ENCODE measurements around the gene SERINC5.
"Not testable (repeated sequence)": the region's sequence is repeated elsewhere in the genome, so short reads cannot be mapped to it uniquely, and the experiment has no call there.

SERINC5 gene

DNA sequence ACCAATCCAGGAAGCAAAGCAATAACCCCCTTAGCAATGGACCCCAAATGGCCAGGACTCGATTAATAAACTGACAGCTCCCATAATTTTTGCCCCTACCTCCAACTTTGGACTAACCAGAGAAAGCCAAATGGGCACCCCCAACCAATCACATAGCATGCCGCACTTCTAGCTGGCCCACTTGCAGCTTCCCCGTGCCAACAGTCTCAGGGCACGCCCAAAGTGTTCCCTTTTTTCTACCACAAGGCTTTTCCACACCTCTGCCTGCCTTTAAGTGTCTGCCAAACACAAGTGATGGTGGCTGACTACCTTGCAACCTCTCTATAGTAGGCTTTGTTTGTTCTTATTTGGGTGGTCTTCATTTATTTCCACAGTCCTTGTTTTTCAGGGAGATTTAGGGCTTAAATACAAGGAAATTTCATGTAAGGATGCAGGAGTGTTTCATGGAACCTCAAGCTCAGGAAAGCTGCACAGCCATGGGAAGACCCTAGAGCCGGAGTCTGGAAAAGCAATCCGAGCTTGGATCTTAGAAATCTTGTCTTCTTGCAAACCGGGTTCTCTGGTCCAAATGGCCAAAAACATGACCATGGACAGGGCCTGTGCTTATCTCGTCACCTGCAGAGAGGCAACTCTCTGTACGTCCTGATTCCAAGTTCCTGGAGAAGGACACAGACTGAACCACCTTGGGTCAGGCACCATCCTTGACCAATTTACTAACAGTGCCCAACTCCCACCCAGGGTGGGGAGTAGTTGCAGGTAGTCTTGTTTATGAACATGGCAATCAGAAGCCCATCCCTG lies 131.5 kb downstream of the SERINC5 start:
- H3K27ac Mint-ChIP-seq = no peak overlapping the region
- H3K36me3 Mint-ChIP-seq (ENCODE audit: low read depth) = no peaks in the 10 kb centered on the region
- no peak overlapping the region for H3K4me3 Mint-ChIP-seq
- DNase-seq (no peak), ATAC-seq (no peak)
- H3K27me3 Mint-ChIP-seq = no peaks in the 10 kb centered on the region
- H3K4me1 Mint-ChIP-seq = peaks cover 49% of the 10 kb centered on the region
- H3K9me3 Mint-ChIP-seq = no peaks in the 10 kb centered on the region

DNA sequence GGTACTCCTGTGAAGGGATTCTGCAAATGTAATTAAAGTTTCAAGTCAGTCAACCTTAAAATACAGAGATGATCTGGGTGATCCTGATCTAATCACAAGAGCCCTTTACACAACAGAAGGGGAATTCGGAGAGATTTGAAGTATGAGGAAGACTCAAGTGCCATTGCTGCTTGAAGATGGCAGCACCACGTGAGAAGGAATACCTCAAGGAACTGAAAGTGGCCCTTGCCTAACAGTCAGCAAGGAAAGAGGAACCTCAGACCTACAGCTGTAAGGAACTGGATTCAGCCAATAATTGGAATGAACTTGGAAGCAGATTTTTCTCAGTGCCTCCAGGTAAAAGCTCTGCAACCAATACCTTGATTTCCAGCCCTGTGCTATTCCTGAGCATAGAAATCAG lies 133.3 kb downstream of the SERINC5 start:
- H3K36me3 Mint-ChIP-seq (ENCODE audit: low read depth) = peaks cover under 1% of the 10 kb centered on the region
- H3K27me3 Mint-ChIP-seq = no peaks in the 10 kb centered on the region
- ATAC-seq (no peak), DNase-seq (no peak)
- peaks cover 3% of the 10 kb centered on the region for H3K9me3 Mint-ChIP-seq
- no peak overlapping the region for H3K27ac Mint-ChIP-seq
- H3K4me1 Mint-ChIP-seq = peaks cover 48% of the 10 kb centered on the region
- no peak overlapping the region for H3K4me3 Mint-ChIP-seq

DNA sequence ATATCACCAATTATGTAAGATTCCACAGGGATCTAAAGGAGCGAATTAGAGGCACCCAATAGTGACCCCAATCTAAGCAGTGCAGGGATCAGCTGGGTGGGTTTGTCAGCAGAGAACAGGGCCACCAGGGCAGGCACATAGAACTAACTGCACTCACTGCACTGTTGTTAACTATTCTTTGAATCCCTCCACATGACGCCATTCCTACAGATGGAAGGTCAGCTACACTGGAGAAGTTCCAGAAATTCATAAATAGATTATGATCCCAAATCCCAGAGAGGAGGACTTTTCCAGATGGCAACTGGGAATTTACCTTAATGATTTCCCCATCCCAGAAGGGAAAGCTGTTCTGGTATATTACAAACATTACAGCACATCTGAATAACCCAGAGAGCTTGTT lies 136.5 kb downstream of the SERINC5 start:
- peaks cover 6% of the 10 kb centered on the region for H3K36me3 Mint-ChIP-seq (ENCODE audit: low read depth)
- no peaks in the 10 kb centered on the region for H3K27me3 Mint-ChIP-seq
- no peak for ATAC-seq
- no peak overlapping the region for H3K4me3 Mint-ChIP-seq
- H3K4me1 Mint-ChIP-seq = peaks cover 39% of the 10 kb centered on the region
- DNase-seq = no peak
- no peak overlapping the region for H3K27ac Mint-ChIP-seq
- H3K9me3 Mint-ChIP-seq = peaks cover 9% of the 10 kb centered on the region

DNA sequence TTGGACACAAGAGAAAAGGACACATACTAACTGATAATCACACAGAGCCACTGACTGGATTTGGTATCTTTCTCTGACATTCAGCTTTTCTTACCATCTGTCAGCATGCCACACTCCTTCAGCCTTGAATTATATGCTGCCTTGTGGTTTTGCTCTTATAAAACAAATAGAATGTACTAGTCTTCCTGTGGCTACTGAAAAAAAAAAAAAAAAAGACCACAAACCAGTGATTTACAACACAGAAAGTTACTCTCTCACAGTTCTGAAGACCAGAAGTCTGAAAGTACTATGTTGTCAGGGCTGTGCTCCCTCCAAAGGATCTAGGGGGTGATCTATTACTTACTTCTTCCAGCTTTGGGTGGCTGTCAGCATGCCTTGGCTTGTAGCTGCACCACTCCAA lies 138.4 kb downstream of the SERINC5 start:
- peaks cover 19% of the 10 kb centered on the region for H3K9me3 Mint-ChIP-seq
- peaks cover 16% of the 10 kb centered on the region for H3K36me3 Mint-ChIP-seq (ENCODE audit: low read depth)
- no peak for DNase-seq
- ATAC-seq = no peak
- no peaks in the 10 kb centered on the region for H3K27me3 Mint-ChIP-seq
- peaks cover 27% of the 10 kb centered on the region for H3K4me1 Mint-ChIP-seq
- no peak overlapping the region for H3K4me3 Mint-ChIP-seq
- peak overlapping the region; percentile 47 for H3K27ac Mint-ChIP-seq

DNA sequence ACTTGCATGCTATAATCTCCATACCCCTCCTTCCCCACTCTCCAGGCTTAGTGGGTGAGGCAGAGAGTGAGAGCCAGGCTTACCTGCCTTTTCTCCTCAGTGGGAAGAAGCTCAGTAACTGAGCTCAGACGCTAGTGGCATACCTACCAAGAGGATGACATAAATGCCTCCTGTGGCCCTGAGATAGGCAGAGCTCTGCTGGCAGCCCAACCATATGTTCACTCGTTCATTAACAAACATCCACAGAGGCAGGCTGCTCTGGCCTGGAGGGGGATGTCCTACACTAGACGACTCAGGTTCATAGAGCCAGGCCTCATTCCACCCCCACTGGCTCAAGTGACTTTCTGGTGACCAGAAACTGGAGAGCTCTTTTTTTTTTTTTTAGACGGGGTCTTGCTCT lies 139.4 kb downstream of the SERINC5 start:
- DNase-seq (no peak), ATAC-seq (no peak)
- Mint-ChIP-seq H3K36me3 (ENCODE audit: low read depth) (peaks cover 16% of the 10 kb centered on the region), H3K4me1 (peaks cover 23% of the 10 kb centered on the region), H3K27ac (no peak overlapping the region), H3K27me3 (no peaks in the 10 kb centered on the region), H3K9me3 (peaks cover 19% of the 10 kb centered on the region), H3K4me3 (no peak overlapping the region)

DNA sequence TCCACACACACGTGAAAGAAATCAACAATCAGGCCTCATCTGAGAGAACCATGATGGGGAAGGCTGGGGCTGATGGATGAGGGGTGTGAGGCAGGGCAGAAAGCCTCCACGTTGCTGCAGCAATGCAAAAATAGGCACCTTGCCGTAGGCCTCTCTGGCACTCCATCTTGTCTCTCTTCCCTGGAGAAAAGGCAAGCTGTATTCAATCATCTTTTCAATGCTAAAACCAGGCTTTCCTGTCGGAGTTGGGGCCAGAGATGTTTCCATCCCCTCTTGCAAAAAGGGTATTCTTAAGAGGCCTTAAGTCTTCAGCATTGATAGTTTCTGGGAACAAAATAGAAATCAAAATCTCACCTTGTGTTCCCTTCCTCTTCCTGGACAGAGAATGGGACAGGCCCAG lies 139.8 kb downstream of the SERINC5 start:
- ATAC-seq (no peak), DNase-seq (no peak)
- H3K36me3 Mint-ChIP-seq (ENCODE audit: low read depth) = peaks cover 16% of the 10 kb centered on the region
- H3K4me1 Mint-ChIP-seq = peaks cover 23% of the 10 kb centered on the region
- H3K27ac Mint-ChIP-seq = no peak overlapping the region
- H3K27me3 Mint-ChIP-seq = no peaks in the 10 kb centered on the region
- H3K4me3 Mint-ChIP-seq = no peak overlapping the region
- H3K9me3 Mint-ChIP-seq = peaks cover 19% of the 10 kb centered on the region

DNA sequence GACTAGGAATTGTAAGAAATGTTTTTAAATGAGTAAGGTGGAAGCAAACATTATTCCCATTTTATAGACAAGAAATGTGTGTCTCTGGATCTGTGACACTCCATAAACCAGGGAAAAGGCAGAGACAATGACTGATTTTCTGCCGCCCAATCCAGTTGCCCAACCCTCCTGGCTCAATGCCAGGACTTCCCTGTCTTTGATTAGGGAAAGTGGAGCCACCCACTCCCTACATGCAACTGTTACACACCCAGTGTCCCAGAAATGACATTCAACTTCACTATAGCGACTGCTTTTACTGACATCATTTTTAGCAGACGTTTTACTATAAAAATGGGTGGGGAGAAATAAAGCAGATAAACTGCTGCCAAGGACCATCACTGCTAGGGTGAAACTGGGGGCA lies 141.0 kb downstream of the SERINC5 start:
- no peak for ATAC-seq
- Mint-ChIP-seq H3K9me3 (peaks cover 19% of the 10 kb centered on the region), H3K27ac (no peak overlapping the region), H3K27me3 (no peaks in the 10 kb centered on the region), H3K4me1 (peaks cover 26% of the 10 kb centered on the region), H3K36me3 (ENCODE audit: low read depth) (peaks cover 16% of the 10 kb centered on the region), H3K4me3 (no peak overlapping the region)
- DNase-seq = no peak

DNA sequence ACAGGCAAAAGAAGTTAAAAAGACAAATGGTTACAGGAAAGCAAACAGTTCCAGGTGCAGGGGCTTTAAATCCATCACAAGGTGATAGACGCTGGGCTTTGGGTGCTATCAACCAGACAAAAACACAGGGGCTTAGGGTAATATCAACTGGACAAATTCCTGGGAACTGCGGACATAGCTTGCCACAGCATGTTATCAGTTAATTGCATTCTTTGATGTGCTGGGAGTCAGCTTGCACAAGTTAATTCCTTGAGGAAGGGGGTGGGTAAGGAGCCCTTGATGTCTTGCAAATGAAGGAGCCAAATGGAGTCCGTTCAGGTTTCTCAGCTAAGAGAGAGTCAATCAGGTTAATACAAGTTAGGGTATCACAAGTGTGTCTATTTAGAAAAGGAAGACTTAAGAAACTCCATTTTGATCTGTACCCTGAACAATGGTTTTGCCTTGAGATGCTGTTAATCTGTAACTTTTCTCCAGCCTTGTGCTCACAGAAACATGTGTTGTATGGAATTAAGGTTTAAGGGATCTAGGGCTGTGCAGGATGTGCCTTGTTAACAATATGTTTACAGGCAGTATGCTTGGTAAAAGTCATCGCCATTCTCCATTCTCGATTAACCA lies 144.4 kb downstream of the SERINC5 start:
- H3K27me3 Mint-ChIP-seq, H3K4me3 Mint-ChIP-seq, DNase-seq, ATAC-seq, H3K27ac Mint-ChIP-seq: not testable (repeated sequence)
- Mint-ChIP-seq H3K4me1 (peaks cover 16% of the 10 kb centered on the region), H3K36me3 (ENCODE audit: low read depth) (peaks cover 13% of the 10 kb centered on the region), H3K9me3 (peaks cover 15% of the 10 kb centered on the region)

DNA sequence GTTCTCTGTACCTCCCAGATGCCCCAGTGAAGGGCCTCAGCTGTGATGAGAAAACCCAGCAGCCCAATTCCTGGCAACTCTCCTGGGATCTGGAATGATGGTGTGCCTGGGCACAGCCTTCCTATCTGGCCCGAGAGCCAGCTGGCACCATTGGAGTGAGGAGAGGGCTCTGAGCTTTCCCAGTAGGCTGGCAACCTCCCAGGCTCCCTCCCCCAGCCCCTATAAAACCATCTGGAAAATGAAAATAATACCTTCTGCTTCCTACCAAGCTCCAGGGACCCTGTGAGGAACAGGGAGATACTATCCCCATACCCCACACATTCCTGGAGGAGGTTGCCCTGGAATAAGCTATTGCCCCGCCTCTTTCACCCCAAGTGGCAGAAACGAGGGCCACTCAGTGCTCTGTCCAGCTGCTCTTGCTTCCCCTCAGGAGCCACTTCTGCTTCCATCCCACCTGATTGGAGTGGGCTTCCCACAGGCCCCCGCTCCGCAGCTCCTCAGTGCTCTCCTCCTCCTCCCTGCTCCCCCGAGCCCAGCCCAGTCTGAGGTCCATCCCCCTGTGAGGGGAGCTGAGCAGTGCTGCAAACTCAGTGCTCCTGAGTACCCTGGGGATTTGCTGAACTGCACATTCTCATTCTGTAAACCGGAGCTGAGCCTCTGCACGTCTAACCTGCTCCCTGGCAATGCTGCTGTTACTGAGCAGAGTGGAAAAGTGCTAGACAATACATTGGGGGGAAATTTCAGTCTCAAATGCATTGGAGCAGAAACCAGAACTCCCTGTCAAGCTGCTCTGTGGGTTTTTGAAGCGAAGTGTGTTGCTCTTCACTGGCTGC lies 146.0 kb downstream of the SERINC5 start:
- Mint-ChIP-seq H3K4me3 (no peak overlapping the region), H3K36me3 (ENCODE audit: low read depth) (peaks cover 15% of the 10 kb centered on the region), H3K27ac (no peak overlapping the region), H3K4me1 (peaks cover 15% of the 10 kb centered on the region), H3K9me3 (peaks cover 17% of the 10 kb centered on the region), H3K27me3 (no peaks in the 10 kb centered on the region)
- ATAC-seq (no peak), DNase-seq (no peak)

DNA sequence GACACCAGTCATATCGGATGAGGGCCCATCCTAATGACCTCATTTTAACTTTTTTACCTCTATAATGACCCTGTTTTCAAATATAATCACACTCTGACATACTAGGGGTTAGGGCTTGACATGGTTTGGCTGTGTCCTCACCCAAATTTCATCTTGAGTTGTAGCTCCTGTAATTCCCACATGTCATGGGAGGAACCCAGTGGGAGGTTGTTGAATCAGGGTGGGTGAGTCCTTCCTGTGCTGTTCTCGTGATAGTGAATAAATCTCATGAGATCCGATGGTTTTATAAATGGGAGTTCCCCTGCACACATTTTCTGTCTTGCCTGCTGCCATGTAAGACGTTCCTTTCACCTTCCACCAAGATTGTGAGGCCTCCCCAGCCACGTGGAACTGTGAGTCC lies 148.9 kb downstream of the SERINC5 start:
- Mint-ChIP-seq H3K4me3 (no peak overlapping the region), H3K4me1 (peaks cover 36% of the 10 kb centered on the region), H3K36me3 (ENCODE audit: low read depth) (peaks cover 3% of the 10 kb centered on the region), H3K9me3 (peaks cover 4% of the 10 kb centered on the region), H3K27ac (no peak overlapping the region), H3K27me3 (no peaks in the 10 kb centered on the region)
- ATAC-seq (no peak), DNase-seq (no peak)

DNA sequence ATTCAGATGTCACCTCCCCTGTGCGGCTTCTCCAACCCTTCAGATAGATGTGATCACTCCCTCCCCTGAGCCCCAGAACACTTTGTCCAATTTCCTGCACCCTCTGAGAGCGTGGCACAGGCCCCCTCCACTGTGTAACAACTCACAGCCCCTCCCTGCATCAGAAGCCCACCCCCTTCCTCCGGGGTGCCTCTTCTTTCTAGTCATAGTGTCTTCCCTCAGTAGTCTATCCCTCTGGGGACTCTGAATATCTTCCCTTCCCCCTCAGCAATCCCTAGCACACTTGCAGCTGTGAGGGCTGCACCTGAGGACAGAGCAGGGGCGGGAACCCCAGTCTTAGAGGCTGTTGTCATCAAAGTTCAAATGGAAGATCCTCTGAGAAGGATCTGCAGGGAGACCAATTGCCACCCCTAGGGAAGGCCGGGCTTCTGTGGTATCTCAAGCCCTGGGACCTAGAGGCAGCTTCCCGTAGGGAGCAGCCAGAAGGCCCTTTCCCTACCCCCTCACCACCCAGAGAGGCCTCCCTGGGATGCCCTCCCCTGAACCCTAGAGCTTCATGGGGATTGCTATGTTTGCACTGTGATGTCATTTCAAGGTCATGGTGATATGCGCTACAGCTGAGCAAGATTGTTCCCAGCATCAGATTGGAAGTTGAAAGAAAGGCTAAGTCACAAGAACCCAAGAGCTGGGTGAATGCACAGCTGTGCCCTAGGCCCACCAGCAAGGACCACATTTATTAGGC lies 150.0 kb downstream of the SERINC5 start:
- H3K27me3 Mint-ChIP-seq = no peaks in the 10 kb centered on the region
- H3K4me1 Mint-ChIP-seq = peaks cover 42% of the 10 kb centered on the region
- H3K9me3 Mint-ChIP-seq = peaks cover 4% of the 10 kb centered on the region
- H3K4me3 Mint-ChIP-seq = no peak overlapping the region
- ATAC-seq (no peak), DNase-seq (no peak)
- H3K36me3 Mint-ChIP-seq (ENCODE audit: low read depth) = peaks cover 3% of the 10 kb centered on the region
- no peak overlapping the region for H3K27ac Mint-ChIP-seq

DNA sequence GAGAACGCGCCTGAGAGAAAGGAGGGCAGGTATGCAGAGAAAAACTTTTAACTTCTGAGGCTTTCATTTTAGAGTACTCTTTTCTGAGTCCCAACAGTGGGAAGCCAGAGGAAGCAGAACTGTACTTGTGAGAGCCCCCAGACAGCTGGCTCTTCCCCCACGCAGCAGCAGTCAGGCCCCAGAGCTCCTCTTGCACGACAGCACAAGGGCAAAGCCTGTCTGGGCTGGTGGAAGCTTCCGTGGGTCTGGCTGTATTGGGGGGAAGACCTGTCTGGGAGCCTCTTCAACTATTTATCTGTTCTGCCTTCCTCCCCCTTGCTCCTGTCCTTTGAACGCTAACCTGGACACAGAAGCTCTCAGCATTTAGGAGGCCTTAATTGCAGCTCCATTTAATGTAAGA lies 152.5 kb downstream of the SERINC5 start:
- peaks cover 4% of the 10 kb centered on the region for H3K9me3 Mint-ChIP-seq
- H3K27ac Mint-ChIP-seq = no peak overlapping the region
- peaks cover 3% of the 10 kb centered on the region for H3K36me3 Mint-ChIP-seq (ENCODE audit: low read depth)
- H3K4me1 Mint-ChIP-seq = peaks cover 40% of the 10 kb centered on the region
- H3K4me3 Mint-ChIP-seq = no peak overlapping the region
- ATAC-seq (no peak), DNase-seq (no peak)
- H3K27me3 Mint-ChIP-seq = no peaks in the 10 kb centered on the region

DNA sequence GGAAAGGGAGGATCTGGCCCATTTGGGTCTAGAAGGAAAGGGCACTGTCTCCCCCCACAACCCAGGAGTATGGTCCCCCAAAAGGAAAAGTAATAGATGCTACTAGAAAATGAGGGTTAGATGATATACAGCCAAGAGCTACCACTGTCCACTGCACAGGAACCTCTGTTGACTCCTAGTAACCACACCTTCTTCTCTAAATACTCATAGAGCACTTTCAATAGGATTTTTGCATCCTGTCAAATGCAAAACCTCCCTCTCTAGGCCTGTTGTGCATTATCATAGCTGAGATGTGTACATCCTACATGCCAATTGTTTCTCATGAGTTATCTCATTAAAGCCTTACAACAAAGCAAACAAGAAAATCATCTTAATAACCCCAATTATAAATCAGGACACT lies 153.9 kb downstream of the SERINC5 start:
- H3K9me3 Mint-ChIP-seq = peaks cover 4% of the 10 kb centered on the region
- no peak overlapping the region for H3K4me3 Mint-ChIP-seq
- no peaks in the 10 kb centered on the region for H3K27me3 Mint-ChIP-seq
- DNase-seq (no peak), ATAC-seq (no peak)
- no peak overlapping the region for H3K27ac Mint-ChIP-seq
- H3K36me3 Mint-ChIP-seq (ENCODE audit: low read depth) = peaks cover 3% of the 10 kb centered on the region
- peaks cover 37% of the 10 kb centered on the region for H3K4me1 Mint-ChIP-seq

DNA sequence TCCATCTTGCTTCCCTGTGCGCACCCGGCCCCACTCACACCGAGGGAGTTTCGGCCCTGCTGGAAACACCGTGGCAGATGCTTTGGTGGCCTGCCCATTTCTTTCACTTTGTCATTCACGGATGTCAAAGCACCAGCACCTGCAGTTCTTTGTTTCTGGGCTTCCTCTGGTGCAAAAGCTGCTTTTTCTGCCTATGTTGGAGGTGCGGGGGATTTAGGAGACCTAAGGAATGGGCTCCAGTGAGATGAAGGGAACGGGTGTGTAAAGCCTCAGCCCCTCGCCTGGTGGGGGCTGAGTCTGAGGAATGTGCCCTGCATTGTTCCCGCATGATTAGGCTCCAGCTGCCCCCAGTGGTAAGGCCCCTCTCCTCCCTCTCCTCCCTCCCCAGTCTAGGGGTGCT lies 158.4 kb downstream of the SERINC5 start:
- ATAC-seq (peak; percentile 16), DNase-seq (no peak)
- peaks cover 11% of the 10 kb centered on the region for H3K4me1 Mint-ChIP-seq
- no peaks in the 10 kb centered on the region for H3K9me3 Mint-ChIP-seq
- H3K27ac Mint-ChIP-seq = peak overlapping the region; percentile 27
- H3K27me3 Mint-ChIP-seq = no peaks in the 10 kb centered on the region
- no peak overlapping the region for H3K4me3 Mint-ChIP-seq
- no peaks in the 10 kb centered on the region for H3K36me3 Mint-ChIP-seq (ENCODE audit: low read depth)

All from activated naive CD8-positive, alpha-beta T cell treated with anti-CD3 and anti-CD28 coated beads, Interleukin-2, amount 50 U/mL, for 24 hours (primary cell).